GM23248 (cell line): ENCODE results near the gene FBXO42.

Source experiments
- EZH2 ChIP-seq: fragments of 200-600 bp; sonication (generic); IDR thresholded peaks from 2 replicates; pipeline ENCODE4 v1.6.1; 2018; ENCODE audit warnings: antibody characterized with exemption, mild to moderate bottlenecking; ENCODE audit not compliant: insufficient read depth, poor library complexity, severe bottlenecking
- EZH2phosphoT487 ChIP-seq: fragments of 200-600 bp; sonication (generic); IDR thresholded peaks from 2 replicates; pipeline ENCODE4 v1.6.1; 2018; ENCODE audit warnings: antibody characterized with exemption, moderate library complexity, mild to moderate bottlenecking, low read depth; ENCODE audit not compliant: insufficient read depth

DNA sequence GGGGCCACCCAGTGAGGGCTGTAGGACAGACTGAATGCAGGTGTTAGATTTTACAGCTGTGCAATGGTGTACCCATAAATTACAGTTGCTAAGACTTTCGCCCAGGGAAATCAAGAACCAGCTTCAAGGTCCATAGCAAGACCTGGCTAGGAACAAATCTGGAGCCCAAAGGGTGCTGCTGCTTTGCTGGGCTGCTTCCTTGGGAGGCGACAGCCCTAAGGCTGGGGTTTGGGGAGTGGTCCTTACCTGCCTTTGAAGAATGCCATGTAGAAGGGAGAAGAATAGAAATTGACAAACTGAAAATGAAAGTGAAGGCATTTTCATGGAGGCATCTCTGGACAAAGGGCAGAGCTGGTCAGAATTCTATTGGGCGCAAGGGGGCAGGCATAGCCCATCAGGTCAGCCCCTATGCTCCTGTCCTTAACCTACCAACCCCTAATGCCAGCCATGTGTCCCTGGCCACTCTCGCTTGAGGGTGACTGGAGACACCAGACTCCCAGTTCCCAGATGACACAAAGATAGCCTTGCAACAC is 132.2 kb downstream of the FBXO42 start:
- TF ChIP-seq EZH2phosphoT487, result no peak
- no peak for TF ChIP-seq EZH2
